ENCODE data around the gene PI4KA. TPM values are rescaled to one million over a fixed set of nuclear protein-coding genes. Genes with fewer than 3 reads are reported as not detected.

The PI4KA gene
- total and polyA plus RNA-seq, 2 of the 13 experiments (the other 11 are each of a cell fraction or from before 2014, with no cell fraction given): 27.4 to 56.4 TPM

GRCh38 chr22:20823264-20823663, 35.3 kb downstream of the PI4KA start:
- Histone ChIP-seq H3K9ac (ENCODE audit: insufficient read depth, low read depth, low read length) (no peak overlapping the region), H4K20me1 (ENCODE audit: insufficient read depth, low read length) (no peaks in the 10 kb centered on the region), H3K4me3 (replicated peaks in 1 of 3; ENCODE audit: insufficient read depth in 1 of 3, low read depth in 2 of 3, low read length in 3 of 3) (no peak overlapping the region), H3K4me2 (ENCODE audit: low read depth, low read length) (no peak overlapping the region), H3K79me2 (ENCODE audit: insufficient read depth, low read length) (no peaks in the 10 kb centered on the region), H3K27me3 (ENCODE audit: control insufficient read depth in 1 of 2, insufficient read depth in 2 of 2, low read length in 2 of 2) (no peaks in the 10 kb centered on the region), H3K27ac (ENCODE audit: extremely low read length, insufficient read depth, low read length) (no peak overlapping the region), H2AFZ (ENCODE audit: low read length) (no peak overlapping the region), H3K36me3 (replicated peaks in 1 of 2; ENCODE audit: control insufficient read depth in 1 of 2, insufficient read depth in 2 of 2, low read length in 2 of 2) (peaks cover 2 to 36% of the 10 kb centered on the region in 2 experiments), H3K9me3 (ENCODE audit: low read length) (no peaks in the 10 kb centered on the region), H3K4me1 (ENCODE audit: insufficient read depth, low read length) (peaks cover 31% of the 10 kb centered on the region)
- ChIA-PET POLR2A (no interaction called here), CTCF (ENCODE audit: low intra/inter-chr PET ratio, low total read pairs) (no interaction called here)
- in situ Hi-C loops (cut with HindIII; ENCODE audit: extremely low pct_ligation_motif_present, low pct_unique_long_range_greater_than_20kb) (no loop called here), intact Hi-C loops (cut with micrococcal nuclease; ENCODE audit: unreplicated experiment) (no loop called here)
- 98% methylated on average over 1 of the region's 1 CpG for WGBS (ENCODE audit: low lambda C conversion rate)
- ATAC-seq (no peak), DNase-seq (ENCODE audit: low spot score) (no peak), FAIRE-seq (no peak)
- TF ChIP-seq NPAS2 (CRISPR knock-in tag; IDR thresholded peaks at IDR 0.05; ENCODE audit: borderline replicate concordance) (no peak), ZNF597 (CRISPR knock-in tag; IDR thresholded peaks at IDR 0.05) (no peak)
- no TSS peak for BruUV-seq (replicated peaks)

- H3K36me3 ChIP-seq (replicated peaks in 1 of 2; ENCODE audit: control insufficient read depth in 1 of 2, insufficient read depth in 2 of 2, low read length in 2 of 2): peaks cover 4 to 39% of the 10 kb centered on the region in 2 experiments
- no peak for TF ChIP-seq MYC (CRISPR knock-in tag; IDR thresholded peaks at IDR 0.05; ENCODE audit: borderline replicate concordance)
- no peak for TF ChIP-seq ZNF326 (CRISPR knock-in tag; IDR thresholded peaks at IDR 0.05; ENCODE audit: borderline replicate concordance)
- TF ChIP-seq E2F5 (CRISPR knock-in tag; conservative IDR thresholded peaks at IDR 0.05): no peak
- TF ChIP-seq NFIC (IDR thresholded peaks at IDR 0.05; ENCODE audit: low read length): no peak
- TF ChIP-seq ETS1 (CRISPR knock-in tag; IDR thresholded peaks at IDR 0.05): no peak
- no peak for TF ChIP-seq ZFY (CRISPR knock-in tag; IDR thresholded peaks at IDR 0.05)
- no peak for TF ChIP-seq MTA3 (CRISPR knock-in tag; IDR thresholded peaks at IDR 0.05)
- no peak for TF ChIP-seq ZFP36L1 (CRISPR knock-in tag; IDR thresholded peaks at IDR 0.05)
- TF ChIP-seq ZNF597 (CRISPR knock-in tag; IDR thresholded peaks at IDR 0.05): no peak
- TF ChIP-seq ZNF207 (IDR thresholded peaks at IDR 0.05; ENCODE audit: borderline replicate concordance): no peak
- no peak for TF ChIP-seq PPARG (CRISPR knock-in tag; conservative IDR thresholded peaks at IDR 0.05)
- TF ChIP-seq EED (CRISPR knock-in tag; IDR thresholded peaks at IDR 0.05): no peak
- TF ChIP-seq ZFP36 (IDR thresholded peaks at IDR 0.05; ENCODE audit: borderline replicate concordance, low read depth, low read length, partially characterized antibody): no peak
- TF ChIP-seq MED1 (CRISPR knock-in tag; IDR thresholded peaks at IDR 0.05): no peak
- ChIA-PET CTCF (ENCODE audit: low intra/inter-chr PET ratio, low total read pairs) (no interaction called here), POLR2A (no interaction called here)
- no peaks in the 10 kb centered on the region for H3K9me3 ChIP-seq (ENCODE audit: low read length)
- ATAC-seq (no peak), DNase-seq (ENCODE audit: low spot score) (no peak), FAIRE-seq (no peak)
- H3K4me3 ChIP-seq (replicated peaks in 1 of 3; ENCODE audit: insufficient read depth in 1 of 3, low read depth in 2 of 3, low read length in 3 of 3): no peak overlapping the region
- H3K79me2 ChIP-seq (ENCODE audit: insufficient read depth, low read length): no peaks in the 10 kb centered on the region
- H3K9ac ChIP-seq (ENCODE audit: insufficient read depth, low read depth, low read length): no peak overlapping the region
- intact Hi-C loops (cut with micrococcal nuclease; ENCODE audit: unreplicated experiment): no loop called here
- in situ Hi-C loops (cut with HindIII; ENCODE audit: extremely low pct_ligation_motif_present, low pct_unique_long_range_greater_than_20kb): no loop called here
- H3K27ac ChIP-seq (ENCODE audit: extremely low read length, insufficient read depth, low read length): no peak overlapping the region
- no TSS peak for BruUV-seq (replicated peaks)
- no peak overlapping the region for H3K4me2 ChIP-seq (ENCODE audit: low read depth, low read length)
- peaks cover 21% of the 10 kb centered on the region for H3K4me1 ChIP-seq (ENCODE audit: insufficient read depth, low read length)
- WGBS (ENCODE audit: low lambda C conversion rate): 96% methylated on average over 5 of the region's 5 CpGs
- no peaks in the 10 kb centered on the region for H4K20me1 ChIP-seq (ENCODE audit: insufficient read depth, low read length)
- H2AFZ ChIP-seq (ENCODE audit: low read length): no peak overlapping the region
- no peaks in the 10 kb centered on the region for H3K27me3 ChIP-seq (ENCODE audit: control insufficient read depth in 1 of 2, insufficient read depth in 2 of 2, low read length in 2 of 2)
Measured at GRCh38 chr22:20822240-20822639, 36.4 kb downstream of the PI4KA start.

All from HepG2 (cell line).